Tongue (tissue), 2 donors: ENCODE results near the gene BCAS3. TPM values are rescaled to one million over a fixed set of nuclear protein-coding genes. Genes with fewer than 3 reads are reported as not detected.
"Not testable (repeated sequence)": the region's sequence is repeated elsewhere in the genome, so short reads cannot be mapped to it uniquely, and the experiment has no call there.

ENCODE experiments used
- DNase-seq: peaks from one replicate; pipeline ENCODE4 v3.0.0-alpha.2; 2015
- total RNA-seq: library from RNA; depleted of rRNA; stranded (reverse); fragments of >200 nt; gene quantifications from one replicate; pipeline ENCODE4 v1.2.3, GENCODE V29; 2014

Gene BCAS3
- total RNA-seq, 1 donor from 2014 or later = 40.2 TPM

DNA sequence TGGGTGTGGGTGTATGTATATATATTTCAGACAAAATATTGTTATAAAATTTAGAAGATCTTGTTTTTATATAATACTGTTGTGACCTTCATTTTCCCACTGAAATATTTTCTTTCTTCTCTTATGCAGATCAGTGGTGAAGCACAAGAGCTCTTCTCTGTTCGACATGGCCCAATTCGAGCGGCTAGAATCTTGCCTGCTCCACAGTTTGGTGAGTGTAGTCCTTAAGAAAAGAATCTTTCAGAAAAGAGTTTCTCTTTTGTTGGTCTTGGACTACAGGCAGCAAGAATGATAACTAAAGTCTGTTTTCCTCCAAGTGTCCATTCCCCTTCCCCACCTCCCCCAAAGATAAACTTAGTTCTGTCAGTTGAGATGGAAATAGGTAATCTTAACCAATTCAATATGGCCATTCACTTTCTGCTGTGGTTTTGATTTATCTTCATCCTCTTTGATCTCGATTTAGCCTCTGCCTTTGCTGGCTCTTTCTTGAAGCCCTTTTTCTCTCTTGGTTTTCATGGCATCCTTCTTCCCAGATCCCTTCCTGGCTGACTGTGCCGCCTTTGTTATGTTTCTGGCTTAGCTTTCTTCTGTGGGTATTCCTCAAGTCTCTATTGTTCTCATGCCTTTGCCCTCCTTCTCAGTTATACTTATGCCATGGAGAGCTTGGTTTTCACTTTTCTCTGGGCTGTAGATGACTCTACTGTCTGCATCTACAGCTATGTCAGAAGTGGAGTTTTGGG is 69.6 kb downstream of the BCAS3 start:
- no peak for DNase-seq

DNA sequence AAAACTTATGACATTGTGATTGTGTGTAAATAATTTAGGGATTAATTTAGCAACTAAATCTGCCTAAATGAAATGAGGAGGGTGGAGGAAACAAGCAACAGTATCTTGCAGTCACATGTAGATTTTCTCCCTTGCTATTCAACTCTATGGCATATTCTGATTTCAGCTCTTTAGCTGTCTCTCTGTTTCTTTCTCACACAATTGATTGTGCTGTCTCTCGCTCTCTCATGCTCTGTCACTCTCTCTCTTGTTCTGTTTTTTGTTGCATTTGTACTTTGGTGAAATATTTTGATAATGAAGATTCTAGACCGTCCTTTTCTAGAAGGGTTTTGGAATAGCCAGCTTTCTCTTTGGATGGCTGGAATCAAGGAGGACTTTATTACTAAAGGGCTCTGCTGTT is 70.6 kb downstream of the BCAS3 start:
- no peak for DNase-seq

DNA sequence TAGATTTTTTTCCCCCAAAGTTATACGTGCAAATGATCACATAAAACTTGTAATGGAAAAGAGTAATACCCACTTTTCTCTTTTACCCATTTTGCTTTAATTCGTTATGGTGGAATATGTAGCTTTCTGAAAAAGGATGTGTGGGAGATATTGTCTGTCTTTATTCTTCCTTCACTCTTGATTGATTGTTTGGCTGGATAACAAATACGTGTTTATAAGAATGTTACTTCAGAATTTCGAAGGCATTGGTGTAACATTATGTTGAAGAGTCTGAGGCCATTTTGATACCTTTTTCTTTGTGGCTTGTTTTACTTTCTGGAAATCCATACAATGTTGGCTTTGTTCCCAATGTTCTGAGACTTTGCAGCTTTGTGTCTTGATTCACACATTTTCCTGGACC is 71.4 kb downstream of the BCAS3 start:
- DNase-seq = no peak

DNA sequence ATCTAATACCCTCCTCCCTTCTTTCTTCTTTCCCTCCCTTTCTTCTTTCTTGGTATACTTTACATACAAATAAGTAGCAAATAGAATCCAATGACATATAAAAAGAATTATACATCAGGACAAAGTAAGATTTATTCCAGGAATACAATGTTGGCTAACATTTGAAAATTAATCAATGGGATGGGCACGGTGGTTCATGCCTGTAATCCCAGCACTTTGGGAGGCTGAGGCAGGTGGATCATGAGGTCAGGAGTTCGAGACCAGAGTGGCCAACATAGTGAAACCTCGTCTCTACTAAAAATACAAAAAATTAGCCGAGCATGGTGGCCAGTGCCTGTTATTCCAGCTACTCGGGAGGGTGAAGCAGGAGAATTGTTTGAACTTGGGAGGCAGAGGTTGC is 72.1 kb downstream of the BCAS3 start:
- no peak for DNase-seq

DNA sequence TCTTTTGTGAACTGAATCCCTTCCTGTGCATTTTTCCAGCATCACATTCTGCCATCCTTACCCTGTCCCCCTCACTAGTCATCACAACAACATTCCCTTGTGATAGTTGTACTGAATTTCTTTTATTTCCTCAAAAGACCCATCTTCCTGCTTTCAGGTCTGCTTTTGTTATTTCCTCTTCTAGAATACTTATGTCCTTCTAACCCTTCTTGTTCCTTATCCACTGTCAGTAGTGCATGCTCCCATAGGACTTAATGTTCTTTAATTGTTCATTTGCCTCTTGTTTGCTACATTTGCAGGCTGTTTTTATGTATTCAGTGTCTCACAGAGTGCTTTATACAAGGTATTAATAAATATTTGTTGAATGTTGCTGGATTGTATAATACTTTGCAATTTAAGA is 73.0 kb downstream of the BCAS3 start:
- no peak for DNase-seq

DNA sequence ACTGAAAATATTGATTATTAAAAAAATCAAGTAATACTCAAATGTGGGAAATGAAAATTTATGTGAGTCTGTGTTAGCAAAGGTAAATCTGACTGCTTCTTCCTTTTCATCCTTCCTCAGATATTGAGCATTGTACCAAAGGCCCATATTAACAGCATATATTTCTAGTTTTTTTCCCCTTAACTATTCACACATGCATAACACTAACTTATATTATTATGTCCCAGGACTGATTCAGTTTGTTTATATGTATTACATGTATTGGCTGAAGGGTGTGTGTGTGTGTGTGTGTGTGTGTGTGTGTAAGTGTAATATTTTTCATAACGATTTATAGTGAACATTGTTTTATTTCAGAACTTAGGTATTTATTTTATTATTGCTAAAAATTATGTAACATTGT is 74.2 kb downstream of the BCAS3 start:
- DNase-seq = no peak

DNA sequence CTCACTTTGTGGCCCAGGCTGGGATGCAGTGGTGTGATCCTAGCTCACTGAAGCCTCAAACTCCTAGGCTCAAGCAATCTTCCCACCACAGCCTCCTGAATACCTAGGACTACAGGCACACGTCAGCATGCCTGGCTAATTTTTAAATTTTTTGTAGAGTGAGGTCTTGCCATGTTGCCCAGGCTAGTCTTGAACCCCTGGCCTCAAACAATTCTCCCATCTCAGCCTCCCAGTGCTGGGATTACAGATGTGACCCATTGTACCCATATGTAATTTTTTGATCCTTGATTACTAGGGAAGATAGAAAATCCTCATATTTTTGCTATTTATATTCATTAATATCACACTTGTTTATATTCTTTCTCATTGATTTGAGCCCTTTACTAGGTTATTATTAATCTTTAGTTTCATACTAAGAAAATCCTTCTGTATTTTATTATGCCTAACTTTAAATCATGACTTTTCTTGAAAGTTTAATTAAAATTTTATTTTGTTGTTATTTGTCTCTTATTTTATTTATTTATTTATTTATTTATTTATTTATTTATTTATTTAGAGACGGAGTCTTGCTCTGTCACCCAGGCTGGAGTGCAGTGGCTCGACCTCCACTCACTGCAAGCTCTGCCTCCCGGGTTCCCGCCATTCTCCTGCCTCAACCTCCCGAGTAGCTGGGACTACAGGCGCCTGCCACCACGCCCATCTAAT is 75.4 kb downstream of the BCAS3 start:
- DNase-seq = no peak

DNA sequence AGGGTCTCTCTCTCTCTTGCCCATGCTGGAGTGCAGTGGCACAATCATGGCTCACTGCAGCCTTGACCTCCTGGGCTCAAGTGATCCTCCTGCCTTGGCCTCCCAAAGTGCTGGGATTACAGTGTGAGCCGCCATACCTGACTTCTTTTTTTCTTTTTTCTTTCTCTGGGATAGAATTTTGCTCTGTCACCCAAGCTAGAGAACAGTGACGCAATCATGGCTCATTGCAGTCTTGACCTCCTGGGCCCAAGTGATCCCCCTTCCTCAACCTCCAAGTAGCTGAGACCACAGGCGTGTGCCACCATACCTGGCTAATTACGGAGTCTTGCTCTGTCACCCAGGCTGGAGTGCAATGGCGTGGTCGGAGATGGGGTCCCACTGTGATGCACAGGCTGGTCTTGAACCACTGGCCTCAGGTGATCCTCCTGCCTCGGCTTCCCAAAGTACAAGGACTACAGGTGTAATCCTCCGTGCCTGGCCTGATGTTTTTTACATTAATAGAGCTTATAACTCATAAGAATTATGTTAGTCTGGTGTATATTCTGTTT is 76.5 kb downstream of the BCAS3 start:
- no peak for DNase-seq

DNA sequence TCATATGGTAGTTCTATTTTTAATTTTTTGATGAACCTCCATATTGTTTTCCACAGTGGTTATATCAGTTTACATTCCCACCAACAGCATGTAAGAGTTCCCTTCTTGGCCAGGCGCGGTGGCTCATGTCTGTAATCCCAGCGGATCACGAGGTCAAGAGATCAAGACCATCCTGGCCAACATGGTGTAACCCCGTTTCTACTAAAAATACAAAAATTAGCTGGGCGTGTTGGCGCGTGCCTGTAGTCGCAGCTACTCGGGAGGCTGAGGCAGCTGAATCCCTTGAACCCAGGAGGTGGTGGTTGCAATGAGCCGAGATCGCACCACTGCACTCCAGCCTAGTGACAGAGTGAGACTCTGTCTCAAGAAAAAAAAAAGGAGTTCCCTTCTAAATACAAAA is 79.1 kb downstream of the BCAS3 start:
- DNase-seq = not testable (repeated sequence)

DNA sequence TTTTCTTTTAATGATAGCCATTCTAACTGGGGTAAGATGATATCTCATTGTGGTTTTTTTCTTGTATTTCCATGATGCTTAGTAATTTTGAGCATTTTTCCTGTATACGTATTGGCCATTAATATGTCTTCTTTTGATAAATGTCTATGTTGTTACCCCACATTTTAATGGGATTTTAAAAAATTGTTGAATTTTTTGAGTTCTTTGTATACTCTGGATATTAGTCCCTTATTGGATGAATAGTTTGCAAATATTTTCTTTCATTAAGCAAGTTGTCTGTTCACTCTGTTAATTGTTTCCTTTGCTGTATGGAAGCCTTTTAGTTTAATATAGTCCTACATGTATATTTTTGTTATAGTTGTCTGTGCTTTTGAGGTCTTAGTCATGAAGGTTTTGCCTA is 79.8 kb downstream of the BCAS3 start:
- no peak for DNase-seq

DNA sequence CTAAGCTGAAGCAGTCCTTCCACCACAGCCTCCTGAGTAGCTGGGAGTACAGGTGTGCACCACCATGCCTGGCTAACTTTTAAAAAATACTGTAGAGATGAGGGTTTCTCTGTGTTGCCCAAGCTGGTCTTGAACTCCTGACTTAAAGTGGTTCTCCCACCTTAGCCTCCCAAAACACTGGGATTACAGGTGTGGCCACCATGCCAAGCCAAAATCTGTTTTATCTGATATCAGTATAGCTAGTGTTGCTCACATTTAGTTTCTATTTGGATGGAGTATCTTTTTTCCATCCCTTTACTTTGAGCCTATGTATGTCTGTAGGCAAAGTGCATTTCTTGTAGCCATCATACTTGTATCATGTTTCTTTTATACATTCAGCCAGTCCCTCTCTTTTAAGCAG is 82.1 kb downstream of the BCAS3 start:
- no peak for DNase-seq

DNA sequence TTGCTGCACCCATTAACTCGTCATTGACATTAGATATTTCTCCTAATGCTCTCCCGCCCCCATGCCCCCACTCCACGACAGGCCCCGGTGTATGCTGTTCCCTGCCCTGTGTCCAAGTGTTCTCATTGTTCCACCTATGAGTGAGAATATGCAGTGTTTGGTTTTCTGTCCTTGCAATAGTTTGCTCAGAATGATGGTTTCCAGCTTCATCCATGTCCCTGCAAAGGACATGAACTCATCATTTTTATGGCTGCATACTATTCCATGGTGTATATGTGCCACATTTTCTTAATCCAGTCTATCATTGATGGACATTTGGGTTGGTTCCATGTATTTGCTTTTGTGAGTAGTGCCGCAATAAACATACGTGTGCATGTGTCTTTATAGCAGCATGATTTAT is 83.7 kb downstream of the BCAS3 start:
- not testable (repeated sequence) for DNase-seq

DNA sequence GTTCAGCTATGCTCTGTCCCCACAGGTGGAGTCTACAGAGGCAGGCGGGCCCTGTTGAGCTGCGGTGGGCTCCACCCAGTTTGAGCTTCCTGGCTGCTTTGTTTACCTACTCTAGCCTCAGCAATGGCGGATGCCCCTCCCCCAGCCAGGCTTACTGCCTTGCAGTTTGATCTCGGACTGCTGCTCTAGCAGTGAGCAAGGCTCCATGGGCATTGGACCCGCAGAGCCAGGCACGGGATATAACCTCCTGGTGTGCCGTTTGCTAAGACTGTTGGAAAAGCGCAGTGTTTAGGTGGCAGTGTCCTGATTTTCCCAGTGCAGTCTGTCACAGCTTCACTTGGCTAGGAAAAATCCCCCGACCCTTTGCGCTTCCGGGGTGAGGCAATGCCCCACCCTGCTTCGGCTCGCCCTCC is 89.1 kb downstream of the BCAS3 start:
- DNase-seq = no peak

DNA sequence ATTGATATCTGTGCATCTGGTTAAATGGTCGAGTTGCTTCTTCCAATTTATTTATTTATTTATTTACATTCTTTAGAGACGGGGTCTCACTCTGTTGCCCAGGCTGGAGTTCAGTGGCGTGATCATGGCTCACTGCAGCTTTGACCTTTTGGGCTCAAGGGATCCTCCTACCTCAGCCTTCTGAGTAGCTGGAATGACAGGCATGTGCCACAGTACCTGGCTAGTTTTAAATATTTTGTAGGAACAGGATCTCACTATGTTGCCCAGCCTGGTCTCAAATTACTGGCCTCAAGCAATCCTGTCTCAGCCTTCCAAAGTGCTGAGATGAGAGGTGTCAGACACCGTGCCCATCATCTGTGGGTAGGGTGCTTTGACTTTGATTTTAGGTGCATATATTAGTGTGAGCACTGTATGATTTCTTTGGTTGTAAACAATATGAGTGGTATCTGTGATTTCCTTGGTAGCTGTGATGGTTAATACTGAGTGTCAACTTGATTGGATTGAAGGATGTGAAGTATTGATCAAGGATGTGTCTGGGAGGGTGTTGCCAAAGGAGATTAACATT is 90.2 kb downstream of the BCAS3 start:
- DNase-seq = no peak

DNA sequence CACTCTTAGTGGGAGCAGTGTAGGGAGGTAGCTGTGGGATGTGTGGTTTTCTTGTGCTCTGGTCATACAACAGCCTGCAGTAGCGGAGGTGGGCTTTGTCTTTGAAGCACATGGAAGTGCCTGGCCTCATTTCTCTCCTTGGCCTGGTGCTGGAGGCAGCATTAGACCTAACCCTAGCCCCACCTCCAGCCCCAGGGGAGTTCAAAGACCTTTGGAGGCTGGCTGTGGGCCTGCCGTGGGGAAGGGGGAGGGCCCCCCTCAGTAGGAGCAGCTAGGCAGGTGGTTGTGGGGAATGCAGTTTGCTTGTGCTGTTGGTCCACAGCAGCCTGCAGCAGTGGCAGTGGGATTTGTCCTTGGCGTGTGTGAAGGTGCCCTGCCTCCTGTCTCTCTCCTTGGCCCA is 91.7 kb downstream of the BCAS3 start:
- no peak for DNase-seq

DNA sequence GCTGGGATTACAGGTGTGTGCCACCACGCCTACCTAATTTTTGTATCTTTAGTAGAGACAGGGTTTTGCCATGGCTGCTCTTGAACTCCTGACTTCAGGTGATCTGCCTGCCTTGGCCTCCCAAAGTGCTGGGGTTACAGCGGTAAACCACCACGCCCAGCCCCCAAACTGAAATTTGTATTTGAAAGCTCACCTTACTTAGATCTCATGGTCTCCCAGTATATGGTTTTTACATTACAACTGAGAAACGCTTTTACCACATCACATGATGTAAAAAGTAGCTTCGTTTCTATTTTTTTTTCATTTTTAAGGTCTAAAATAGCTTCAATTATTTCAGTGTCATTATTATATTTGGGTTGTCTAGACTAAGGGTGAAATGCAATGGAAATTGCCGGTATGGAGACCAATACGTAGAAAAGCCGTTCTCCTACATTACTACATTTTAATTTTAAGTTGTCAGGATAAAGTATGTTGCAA is 93.3 kb downstream of the BCAS3 start:
- no peak for DNase-seq

DNA sequence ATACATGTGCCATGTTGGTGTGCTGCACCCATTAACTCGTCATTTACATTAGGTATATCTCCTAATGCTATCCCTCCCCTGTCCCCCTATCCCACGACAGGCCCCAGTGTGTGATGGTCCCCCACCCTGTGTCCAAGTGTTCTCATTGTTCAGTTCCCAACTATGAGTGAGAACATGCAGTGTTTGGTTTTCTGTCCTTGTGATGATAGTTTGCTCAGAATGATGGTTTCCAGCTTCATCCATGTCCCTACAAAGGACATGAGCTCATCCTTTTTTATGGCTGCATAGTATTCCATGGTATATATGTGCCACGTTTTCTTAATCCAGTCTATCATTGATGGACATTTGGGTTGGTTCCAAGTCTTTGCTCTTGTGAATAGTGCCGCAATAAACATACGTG is 94.0 kb downstream of the BCAS3 start:
- not testable (repeated sequence) for DNase-seq

DNA sequence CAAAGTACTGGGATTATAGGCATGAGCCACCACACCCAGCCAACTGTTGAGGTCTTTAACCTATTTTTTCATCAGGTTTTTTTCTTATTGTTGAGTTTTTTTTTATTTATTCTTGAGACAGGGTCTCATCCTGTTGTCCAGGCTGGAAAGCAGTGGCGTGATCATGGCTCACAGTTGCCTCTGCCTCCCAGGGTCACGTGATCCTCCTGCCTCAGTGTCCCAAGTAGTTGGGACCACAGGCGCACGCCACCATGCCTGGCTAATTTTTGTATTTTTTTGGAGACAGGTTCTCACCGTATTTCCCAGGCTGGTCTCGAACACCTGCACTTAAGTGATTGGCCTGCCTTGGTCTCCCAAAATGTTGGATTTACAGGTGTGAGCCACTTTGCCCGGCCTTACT is 95.9 kb downstream of the BCAS3 start:
- no peak for DNase-seq

DNA sequence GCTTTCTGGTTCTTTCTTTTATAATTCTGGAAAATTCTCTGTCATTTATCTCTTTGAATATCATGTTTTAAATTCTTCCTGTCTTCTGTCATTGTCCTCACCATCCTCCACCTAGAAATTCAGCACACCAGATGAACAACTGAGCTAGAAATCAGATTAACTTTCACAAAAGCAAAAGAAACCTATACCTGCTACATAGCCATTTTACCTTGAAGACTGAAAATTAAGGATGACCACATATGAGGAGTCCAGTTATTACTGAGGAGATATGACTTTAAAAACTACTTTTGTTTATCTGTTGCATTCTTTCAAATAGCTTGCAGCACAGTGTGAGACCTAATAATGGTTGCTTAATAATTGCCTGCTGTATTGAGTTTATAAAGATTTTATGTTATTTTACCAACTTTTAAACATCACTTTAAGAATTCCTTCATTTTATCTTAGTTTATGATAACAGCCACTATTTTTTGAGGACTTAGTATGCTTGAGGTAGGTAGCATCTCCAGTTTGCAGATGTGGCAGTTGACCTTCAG is 104.3 kb downstream of the BCAS3 start:
- DNase-seq = no peak

DNA sequence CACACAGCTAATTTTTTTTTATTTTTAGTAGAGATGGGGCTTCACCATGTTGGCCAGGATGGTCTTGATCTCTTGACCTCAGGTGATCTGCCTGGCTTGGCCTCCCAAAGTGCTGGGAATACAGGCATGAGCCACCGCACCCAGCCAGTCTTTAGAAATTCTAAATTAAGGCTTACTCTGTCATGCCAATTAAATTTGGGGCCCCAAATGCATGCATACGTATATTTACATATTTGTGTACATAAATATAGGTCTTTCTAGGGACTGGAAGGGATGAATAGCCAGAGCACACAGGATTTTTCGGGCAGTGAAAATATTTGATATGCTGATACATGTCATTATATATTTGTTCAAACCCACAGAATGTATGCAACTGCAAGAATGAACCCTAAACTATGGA is 105.1 kb downstream of the BCAS3 start:
- no peak for DNase-seq

DNA sequence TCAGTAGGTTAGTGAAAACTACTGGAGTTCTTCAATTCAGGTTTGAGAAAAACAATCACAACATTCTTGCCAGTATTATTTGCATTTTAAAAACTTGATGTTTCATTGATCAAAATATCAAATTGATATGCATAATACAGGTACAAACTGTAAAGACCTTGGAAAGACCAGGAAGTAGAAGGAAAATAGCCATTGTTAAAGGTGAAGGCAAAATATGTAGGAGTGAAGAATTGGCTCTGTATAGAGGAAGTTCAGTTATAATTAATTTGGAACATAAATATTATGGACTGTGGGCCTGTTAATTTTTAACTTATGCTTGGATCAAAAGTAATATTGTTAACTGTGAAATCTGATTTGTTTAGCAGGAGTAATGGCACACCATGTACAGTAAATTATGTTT is 112.6 kb downstream of the BCAS3 start:
- DNase-seq = no peak

DNA sequence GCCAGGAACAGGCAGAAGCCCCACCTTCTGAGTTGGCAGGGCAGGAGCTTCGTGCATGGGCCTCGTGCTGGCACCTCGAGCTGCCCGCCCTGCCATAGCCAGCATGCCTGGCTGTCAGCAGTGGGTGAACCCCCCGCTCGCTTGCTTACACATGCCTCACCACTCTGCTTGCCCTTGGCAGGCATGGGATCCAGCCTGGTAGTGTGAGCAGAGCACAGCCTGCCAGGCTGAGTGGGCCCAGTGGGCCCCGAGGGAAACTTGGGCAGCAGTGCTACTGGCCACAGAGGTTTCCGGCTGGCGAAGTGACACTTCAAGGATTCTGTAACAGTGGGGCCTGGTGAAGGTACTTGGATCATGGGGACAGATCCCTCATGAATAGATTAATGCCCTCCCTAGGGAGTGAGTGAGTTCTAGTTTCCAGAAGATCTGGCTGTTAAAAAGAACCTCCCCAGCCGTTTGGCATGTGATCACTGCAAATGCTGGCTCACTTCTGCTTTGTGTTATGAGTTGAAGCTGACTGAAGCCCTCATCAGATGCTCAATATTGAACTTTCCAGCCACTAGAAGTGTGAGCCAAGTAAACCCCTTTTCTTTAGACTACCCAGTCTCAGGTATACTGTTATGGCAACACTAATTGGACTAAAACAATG is 114.7 kb downstream of the BCAS3 start:
- DNase-seq = no peak

DNA sequence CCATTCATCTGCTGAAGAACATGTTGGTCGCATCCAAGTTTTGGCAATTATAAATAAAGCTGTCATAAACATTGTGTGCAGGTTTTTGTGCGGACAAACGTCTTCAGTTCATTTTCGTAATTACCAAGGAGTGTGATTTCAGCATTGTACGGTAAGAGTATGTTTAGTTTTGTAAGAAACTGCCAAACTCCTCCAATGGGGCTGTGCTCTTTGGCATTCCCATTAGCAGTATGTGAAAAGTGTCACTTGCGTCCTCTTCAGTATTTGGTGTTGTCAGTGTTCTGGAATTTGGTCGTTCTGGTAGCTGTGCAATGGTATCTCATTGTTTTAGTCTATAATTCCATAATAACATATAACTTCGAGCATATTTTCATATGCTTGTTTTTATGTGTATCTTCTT is 120.9 kb downstream of the BCAS3 start:
- peak; percentile 32 for DNase-seq
